Measurements from ENCODE around the gene POLG2. TPM values are rescaled to one million over a fixed set of nuclear protein-coding genes. Genes with fewer than 3 reads are reported as not detected.

Gene POLG2
- total and polyA plus RNA-seq, 4 donors, result 3.0 to 8.0 (median 6.6) TPM

GRCh38 chr17:64529221-64529620 lies 32.4 kb upstream of the POLG2 start:
- H3K36me3 ChIP-seq (ENCODE audit: control insufficient read depth in 4 of 4, insufficient read depth in 3 of 4, low read depth in 1 of 4, low read length in 3 of 4), result peaks cover 19 to 89% (median 81%) of the 10 kb centered on the region in 4 donors
- 98% methylated on average over 5 of the region's 5 CpGs for WGBS

More at GRCh38 chr17:64529221-64529620, 32.4 kb upstream of the POLG2 start:
- TF ChIP-seq RXRA (IDR thresholded peaks at IDR 0.05) (no peak), HNF4G (IDR thresholded peaks at IDR 0.05) (no peak), SP1 (IDR thresholded peaks at IDR 0.05) (no peak), TAF1 (conservative IDR thresholded peaks at IDR 0.05) (no peak), GABPA (IDR thresholded peaks at IDR 0.05 in 1 of 2, conservative IDR thresholded peaks at IDR 0.05 in 1 of 2) (no peak), YY1 (IDR thresholded peaks at IDR 0.05) (no peak), EGR1 (IDR thresholded peaks at IDR 0.05; ENCODE audit: low read depth in 2 of 2) (no peak), RAD21 (IDR thresholded peaks at IDR 0.05) (no peak), FOXA1 (IDR thresholded peaks at IDR 0.05) (no peak), JUND (IDR thresholded peaks at IDR 0.05) (no peak), NR2F2 (IDR thresholded peaks at IDR 0.05) (no peak), REST (IDR thresholded peaks at IDR 0.05) (no peak), FOXA2 (IDR thresholded peaks at IDR 0.05) (no peak)
- TF ChIP-seq, protein P1, sequence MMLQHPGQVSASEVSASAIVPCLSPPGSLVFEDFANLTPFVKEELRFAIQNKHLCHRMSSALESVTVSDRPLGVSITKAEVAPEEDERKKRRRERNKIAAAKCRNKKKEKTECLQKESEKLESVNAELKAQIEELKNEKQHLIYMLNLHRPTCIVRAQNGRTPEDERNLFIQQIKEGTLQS (IDR thresholded peaks at IDR 0.05), result no peak
- TF ChIP-seq, protein P2, sequence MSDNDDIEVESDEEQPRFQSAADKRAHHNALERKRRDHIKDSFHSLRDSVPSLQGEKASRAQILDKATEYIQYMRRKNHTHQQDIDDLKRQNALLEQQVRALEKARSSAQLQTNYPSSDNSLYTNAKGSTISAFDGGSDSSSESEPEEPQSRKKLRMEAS (IDR thresholded peaks at IDR 0.05), result no peak
- TF ChIP-seq, protein P3, sequence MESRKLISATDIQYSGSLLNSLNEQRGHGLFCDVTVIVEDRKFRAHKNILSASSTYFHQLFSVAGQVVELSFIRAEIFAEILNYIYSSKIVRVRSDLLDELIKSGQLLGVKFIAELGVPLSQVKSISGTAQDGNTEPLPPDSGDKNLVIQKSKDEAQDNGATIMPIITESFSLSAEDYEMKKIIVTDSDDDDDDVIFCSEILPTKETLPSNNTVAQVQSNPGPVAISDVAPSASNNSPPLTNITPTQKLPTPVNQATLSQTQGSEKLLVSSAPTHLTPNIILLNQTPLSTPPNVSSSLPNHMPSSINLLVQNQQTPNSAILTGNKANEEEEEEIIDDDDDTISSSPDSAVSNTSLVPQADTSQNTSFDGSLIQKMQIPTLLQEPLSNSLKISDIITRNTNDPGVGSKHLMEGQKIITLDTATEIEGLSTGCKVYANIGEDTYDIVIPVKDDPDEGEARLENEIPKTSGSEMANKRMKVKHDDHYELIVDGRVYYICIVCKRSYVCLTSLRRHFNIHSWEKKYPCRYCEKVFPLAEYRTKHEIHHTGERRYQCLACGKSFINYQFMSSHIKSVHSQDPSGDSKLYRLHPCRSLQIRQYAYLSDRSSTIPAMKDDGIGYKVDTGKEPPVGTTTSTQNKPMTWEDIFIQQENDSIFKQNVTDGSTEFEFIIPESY (IDR thresholded peaks at IDR 0.05), result no peak
- TF ChIP-seq, protein P4, sequence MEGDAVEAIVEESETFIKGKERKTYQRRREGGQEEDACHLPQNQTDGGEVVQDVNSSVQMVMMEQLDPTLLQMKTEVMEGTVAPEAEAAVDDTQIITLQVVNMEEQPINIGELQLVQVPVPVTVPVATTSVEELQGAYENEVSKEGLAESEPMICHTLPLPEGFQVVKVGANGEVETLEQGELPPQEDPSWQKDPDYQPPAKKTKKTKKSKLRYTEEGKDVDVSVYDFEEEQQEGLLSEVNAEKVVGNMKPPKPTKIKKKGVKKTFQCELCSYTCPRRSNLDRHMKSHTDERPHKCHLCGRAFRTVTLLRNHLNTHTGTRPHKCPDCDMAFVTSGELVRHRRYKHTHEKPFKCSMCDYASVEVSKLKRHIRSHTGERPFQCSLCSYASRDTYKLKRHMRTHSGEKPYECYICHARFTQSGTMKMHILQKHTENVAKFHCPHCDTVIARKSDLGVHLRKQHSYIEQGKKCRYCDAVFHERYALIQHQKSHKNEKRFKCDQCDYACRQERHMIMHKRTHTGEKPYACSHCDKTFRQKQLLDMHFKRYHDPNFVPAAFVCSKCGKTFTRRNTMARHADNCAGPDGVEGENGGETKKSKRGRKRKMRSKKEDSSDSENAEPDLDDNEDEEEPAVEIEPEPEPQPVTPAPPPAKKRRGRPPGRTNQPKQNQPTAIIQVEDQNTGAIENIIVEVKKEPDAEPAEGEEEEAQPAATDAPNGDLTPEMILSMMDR (IDR thresholded peaks at IDR 0.05; ENCODE audit: low read depth, low read length, missing input control), result no peak
- no peak for DNase-seq (ENCODE audit: low spot score)
- Histone ChIP-seq H3K4me1 (ENCODE audit: control insufficient read depth in 4 of 4, insufficient read depth in 4 of 4, low read length in 3 of 4) (no peaks in the 10 kb centered on the region), H3K9ac (ENCODE audit: low read depth in 1 of 2, low read length in 2 of 2) (no peak overlapping the region), H3K27ac (ENCODE audit: low read depth in 1 of 2, low read length in 2 of 2) (no peak overlapping the region), H3K27me3 (ENCODE audit: control insufficient read depth in 4 of 4, insufficient read depth in 4 of 4, low read length in 3 of 4) (no peaks in the 10 kb centered on the region), H3K9me3 (ENCODE audit: control insufficient read depth in 4 of 4, low read length in 3 of 4) (no peaks in the 10 kb centered on the region), H3K4me3 (ENCODE audit: low read depth in 1 of 3, low read length in 3 of 3) (no peak overlapping the region)

All from liver (tissue), 9 donors.